Measurements from ENCODE around the gene AMIGO3.

GRCh38 chr3:49711489-49711888 lies 8.0 kb downstream of the AMIGO3 start:
- TF ChIP-seq, protein P1, sequence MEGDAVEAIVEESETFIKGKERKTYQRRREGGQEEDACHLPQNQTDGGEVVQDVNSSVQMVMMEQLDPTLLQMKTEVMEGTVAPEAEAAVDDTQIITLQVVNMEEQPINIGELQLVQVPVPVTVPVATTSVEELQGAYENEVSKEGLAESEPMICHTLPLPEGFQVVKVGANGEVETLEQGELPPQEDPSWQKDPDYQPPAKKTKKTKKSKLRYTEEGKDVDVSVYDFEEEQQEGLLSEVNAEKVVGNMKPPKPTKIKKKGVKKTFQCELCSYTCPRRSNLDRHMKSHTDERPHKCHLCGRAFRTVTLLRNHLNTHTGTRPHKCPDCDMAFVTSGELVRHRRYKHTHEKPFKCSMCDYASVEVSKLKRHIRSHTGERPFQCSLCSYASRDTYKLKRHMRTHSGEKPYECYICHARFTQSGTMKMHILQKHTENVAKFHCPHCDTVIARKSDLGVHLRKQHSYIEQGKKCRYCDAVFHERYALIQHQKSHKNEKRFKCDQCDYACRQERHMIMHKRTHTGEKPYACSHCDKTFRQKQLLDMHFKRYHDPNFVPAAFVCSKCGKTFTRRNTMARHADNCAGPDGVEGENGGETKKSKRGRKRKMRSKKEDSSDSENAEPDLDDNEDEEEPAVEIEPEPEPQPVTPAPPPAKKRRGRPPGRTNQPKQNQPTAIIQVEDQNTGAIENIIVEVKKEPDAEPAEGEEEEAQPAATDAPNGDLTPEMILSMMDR (IDR thresholded peaks at IDR 0.05), result no peak
- TF ChIP-seq POLR2A (IDR thresholded peaks at IDR 0.05), result no peak
- no peak for TF ChIP-seq POLR2AphosphoS5 (IDR thresholded peaks at IDR 0.05)

Measured in prostate gland (tissue), 2 donors.